ENCODE measurements around the gene HELZ.

- TF ChIP-seq POLR2AphosphoS5 (IDR thresholded peaks at IDR 0.05; ENCODE audit: low read depth, low read length) (no peak), POLR2A (IDR thresholded peaks at IDR 0.05; ENCODE audit: low read depth, low read length) (no peak), TAF1 (IDR thresholded peaks at IDR 0.05; ENCODE audit: borderline replicate concordance, low read depth, low read length) (no peak)
Observed at GRCh38 chr17:67145183-67145805, 99.7 kb downstream of the HELZ start.

Measured in GM12892 (cell line).